Measurements from ENCODE around the gene POLR2F.

GRCh38 chr22:37971475-37972434 lies 18.3 kb downstream of the POLR2F start:
- TF ChIP-seq CTCF (conservative IDR thresholded peaks at IDR 0.05; ENCODE audit: low read depth, low read length) (no peak), EZH2 (IDR thresholded peaks at IDR 0.05; ENCODE audit: borderline replicate concordance, low read depth, low read length, poor library complexity, severe bottlenecking) (no peak)
